ENCODE measurements around the gene DKC1. TPM values are rescaled to one million over a fixed set of nuclear protein-coding genes. Genes with fewer than 3 reads are reported as not detected.

DKC1 gene
- polyA plus RNA-seq, 3 donors, result 14.1 to 21.6 (median 17.0) TPM

GRCh38 chrX:154715825-154716224 lies 46.8 kb upstream of the DKC1 start:
- Histone ChIP-seq H3K79me2 (ENCODE audit: insufficient read depth, low read length) (peaks cover 34% of the 10 kb centered on the region), H2AFZ (ENCODE audit: insufficient read depth, low read depth, low read length, poor library complexity, severe bottlenecking) (no peak overlapping the region), H3K4me1 (ENCODE audit: control insufficient read depth in 1 of 2, insufficient read depth in 2 of 2, low read length in 2 of 2) (peaks cover 70 to 74% of the 10 kb centered on the region in 2 donors), H3K4me2 (replicated peaks; ENCODE audit: extremely low read depth, low read length, poor library complexity, severe bottlenecking) (no peak overlapping the region), H3K9ac (ENCODE audit: insufficient read depth, low read length, poor library complexity, severe bottlenecking) (no peak overlapping the region), H3K27ac (ENCODE audit: low read depth in 1 of 2, low read length in 2 of 2) (no peak overlapping the region), H3K9me3 (replicated peaks in 1 of 2; ENCODE audit: control insufficient read depth in 1 of 2, insufficient read depth in 1 of 2, low read length in 2 of 2) (no peaks in the 10 kb centered on the region), H4K20me1 (ENCODE audit: insufficient read depth, low read length) (peaks cover 20% of the 10 kb centered on the region), H3K4me3 (replicated peaks in 1 of 3; ENCODE audit: low read depth in 2 of 3, low read length in 3 of 3) (no peak overlapping the region), H3K36me3 (replicated peaks in 1 of 2; ENCODE audit: control insufficient read depth in 1 of 2, insufficient read depth in 2 of 2, low read length in 2 of 2) (peaks cover 24 to 46% of the 10 kb centered on the region in 2 donors), H3K27me3 (ENCODE audit: control insufficient read depth in 2 of 2, insufficient read depth in 2 of 2, low read length in 2 of 2) (no peaks in the 10 kb centered on the region)
- WGBS (ENCODE audit: insufficient coverage), result 92% methylated on average over 4 of the region's 5 CpGs
- Mint-ChIP-seq H3K27ac (no peak overlapping the region), H3K9me3 (peaks cover 0 to 9% (median 0%) of the 10 kb centered on the region in 7 donors), H3K36me3 (peaks cover 23 to 32% of the 10 kb centered on the region in 2 donors), H3K4me1 (peaks cover 67% of the 10 kb centered on the region), H3K4me3 (no peak overlapping the region), H3K27me3 (ENCODE audit: low read depth in 3 of 3) (peaks cover 0 to 7% (median 0%) of the 10 kb centered on the region in 3 donors)
- no peak for DNase-seq
- TF ChIP-seq, protein P1, sequence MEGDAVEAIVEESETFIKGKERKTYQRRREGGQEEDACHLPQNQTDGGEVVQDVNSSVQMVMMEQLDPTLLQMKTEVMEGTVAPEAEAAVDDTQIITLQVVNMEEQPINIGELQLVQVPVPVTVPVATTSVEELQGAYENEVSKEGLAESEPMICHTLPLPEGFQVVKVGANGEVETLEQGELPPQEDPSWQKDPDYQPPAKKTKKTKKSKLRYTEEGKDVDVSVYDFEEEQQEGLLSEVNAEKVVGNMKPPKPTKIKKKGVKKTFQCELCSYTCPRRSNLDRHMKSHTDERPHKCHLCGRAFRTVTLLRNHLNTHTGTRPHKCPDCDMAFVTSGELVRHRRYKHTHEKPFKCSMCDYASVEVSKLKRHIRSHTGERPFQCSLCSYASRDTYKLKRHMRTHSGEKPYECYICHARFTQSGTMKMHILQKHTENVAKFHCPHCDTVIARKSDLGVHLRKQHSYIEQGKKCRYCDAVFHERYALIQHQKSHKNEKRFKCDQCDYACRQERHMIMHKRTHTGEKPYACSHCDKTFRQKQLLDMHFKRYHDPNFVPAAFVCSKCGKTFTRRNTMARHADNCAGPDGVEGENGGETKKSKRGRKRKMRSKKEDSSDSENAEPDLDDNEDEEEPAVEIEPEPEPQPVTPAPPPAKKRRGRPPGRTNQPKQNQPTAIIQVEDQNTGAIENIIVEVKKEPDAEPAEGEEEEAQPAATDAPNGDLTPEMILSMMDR (IDR thresholded peaks at IDR 0.05), result no peak
- intact Hi-C loops (cut with micrococcal nuclease), result loop anchor here in 1 of 2 donors (5.0 kb wide), 1 partner anchor 36 kb away; the partner anchor contains the start of gene GAB3

DNA sequence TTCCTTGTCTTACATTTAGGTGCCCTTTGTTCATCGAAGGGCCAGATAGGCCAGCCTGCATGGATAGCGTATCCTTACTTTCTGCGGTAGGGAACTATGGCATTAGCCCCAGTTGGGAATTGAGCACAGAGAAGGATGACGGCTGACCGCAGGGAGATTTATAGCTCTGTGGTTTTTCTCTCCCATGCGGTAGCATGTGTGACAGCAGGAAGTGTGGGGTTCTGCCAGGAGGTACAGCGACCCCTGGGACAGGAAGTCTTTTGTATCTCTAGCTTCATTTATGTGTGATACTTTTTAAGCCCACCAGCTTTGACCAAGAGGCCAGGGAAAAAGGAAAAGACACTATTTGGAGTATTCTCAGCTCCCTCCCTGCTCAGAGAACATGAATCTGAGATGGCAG lies 44.8 kb upstream of the DKC1 start:
- Histone ChIP-seq H3K4me1 (ENCODE audit: control insufficient read depth in 1 of 2, insufficient read depth in 2 of 2, low read length in 2 of 2) (peaks cover 63 to 75% of the 10 kb centered on the region in 2 donors), H3K27ac (ENCODE audit: low read depth in 1 of 2, low read length in 2 of 2) (peak overlapping the region; percentile 55 to 88), H3K4me3 (replicated peaks in 1 of 3; ENCODE audit: low read depth in 2 of 3, low read length in 3 of 3) (peak overlapping the region in 1 of 3 experiments; percentile 64), H2AFZ (ENCODE audit: insufficient read depth, low read depth, low read length, poor library complexity, severe bottlenecking) (no peak overlapping the region), H3K36me3 (replicated peaks in 1 of 2; ENCODE audit: control insufficient read depth in 1 of 2, insufficient read depth in 2 of 2, low read length in 2 of 2) (peaks cover 6 to 26% of the 10 kb centered on the region in 2 donors), H3K79me2 (ENCODE audit: insufficient read depth, low read length) (peaks cover 54% of the 10 kb centered on the region), H4K20me1 (ENCODE audit: insufficient read depth, low read length) (peaks cover 13% of the 10 kb centered on the region), H3K9me3 (replicated peaks in 1 of 2; ENCODE audit: control insufficient read depth in 1 of 2, insufficient read depth in 1 of 2, low read length in 2 of 2) (no peaks in the 10 kb centered on the region), H3K9ac (ENCODE audit: insufficient read depth, low read length, poor library complexity, severe bottlenecking) (no peak overlapping the region), H3K4me2 (replicated peaks; ENCODE audit: extremely low read depth, low read length, poor library complexity, severe bottlenecking) (peak overlapping the region; percentile 71), H3K27me3 (ENCODE audit: control insufficient read depth in 2 of 2, insufficient read depth in 2 of 2, low read length in 2 of 2) (no peaks in the 10 kb centered on the region)
- TF ChIP-seq, protein P1 (IDR thresholded peaks at IDR 0.05), result peak; percentile 10
- Mint-ChIP-seq H3K4me3 (peak overlapping the region in 1 of 2 donors; percentile 76), H3K9me3 (peaks cover 0 to 13% (median 2%) of the 10 kb centered on the region in 7 donors), H3K27me3 (ENCODE audit: low read depth in 3 of 3) (peaks cover 0 to 9% (median 0%) of the 10 kb centered on the region in 3 donors), H3K27ac (peak overlapping the region; percentile 89 to 97 (median 95)), H3K36me3 (peaks cover 6 to 12% of the 10 kb centered on the region in 2 donors), H3K4me1 (peaks cover 57% of the 10 kb centered on the region)
- intact Hi-C loops (cut with micrococcal nuclease), result loop anchor here in 1 of 2 donors (5.0 kb wide), 1 partner anchor 34 kb away; the partner anchor contains the start of gene GAB3
- DNase-seq, result peak in 2 of 3 donors; percentile 44 to 67
- WGBS (ENCODE audit: insufficient coverage), result no CpG with 5 or more reads among the region's 7 CpGs

All from CD14-positive monocyte (primary cell).